Smooth muscle cell (in vitro differentiated cells): Measurements from ENCODE around the gene CATSPER3. TPM values are rescaled to one million over a fixed set of nuclear protein-coding genes. Genes with fewer than 3 reads are reported as not detected.

Experiments used
- DNase-seq: peaks from one replicate; lab custom pipeline; 2025; ENCODE audit not compliant: unreplicated experiment; lab: John Stamatoyannopoulos, UW
- H2AFZ ChIP-seq: fragments of 200-600 bp; sonication (generic); 2 replicates; pipeline ENCODE4 v1.6.0; 2016; ENCODE audit warnings: antibody characterized with exemption, low read depth, mild to moderate bottlenecking
- H3F3A ChIP-seq: fragments of 200-600 bp; sonication (generic); 2 replicates; pipeline ENCODE4 v1.6.0; 2017; ENCODE audit warnings: antibody characterized with exemption, low read depth
- H3K27ac ChIP-seq: fragments of 200-600 bp; sonication (generic); 2 replicates; pipeline ENCODE4 v1.5.1; 2016; ENCODE audit warnings: low read depth, mild to moderate bottlenecking
- H3K27me3 ChIP-seq: fragments of 200-600 bp; sonication (generic); 2 replicates; pipeline ENCODE4 v1.6.1; 2016; ENCODE audit warnings: low read depth, mild to moderate bottlenecking
- H3K36me3 ChIP-seq: fragments of 200-600 bp; sonication (generic); 2 replicates; pipeline ENCODE4 v1.5.1; 2016; ENCODE audit warnings: low read depth
- H3K4me1 ChIP-seq: fragments of 200-600 bp; sonication (generic); 2 replicates; pipeline ENCODE4 v1.5.1; 2016; ENCODE audit warnings: low read depth
- H3K4me2 ChIP-seq: fragments of 200-600 bp; sonication (generic); 2 replicates; pipeline ENCODE4 v1.6.0; 2016; ENCODE audit warnings: mild to moderate bottlenecking
- H3K4me3 ChIP-seq: fragments of 200-600 bp; sonication (generic); 2 replicates; pipeline ENCODE4 v1.5.1; 2016; ENCODE audit warnings: mild to moderate bottlenecking
- H3K79me2 ChIP-seq: fragments of 200-600 bp; sonication (generic); 2 replicates; pipeline ENCODE4 v1.6.0; 2016; ENCODE audit warnings: low read depth, mild to moderate bottlenecking
- H3K9ac ChIP-seq: fragments of 200-600 bp; sonication (generic); 2 replicates; pipeline ENCODE4 v1.6.0; 2016; ENCODE audit warnings: low read depth
- H3K9me3 ChIP-seq: fragments of 200-600 bp; sonication (generic); replicated peaks from 2 replicates; pipeline ENCODE4 v1.5.1; 2016; ENCODE audit warnings: low read depth
- H4K20me1 ChIP-seq: fragments of 200-600 bp; sonication (generic); 2 replicates; pipeline ENCODE4 v1.6.0; 2016; ENCODE audit warnings: low read depth
- CTCF ChIP-seq: fragments of 200-600 bp; sonication (generic); IDR thresholded peaks from 2 replicates; pipeline ENCODE4 v1.5.1; 2017; ENCODE audit warnings: borderline replicate concordance, mild to moderate bottlenecking, antibody characterized with exemption; ENCODE audit not compliant: insufficient read depth, poor library complexity, severe bottlenecking
- WGBS: methylation state at CpG from one replicate; pipeline ENCODE4 v1.1.7; 2016; ENCODE audit warnings: low lambda C conversion rate; 5-methylcytosine and 5-hydroxymethylcytosine counted together
- polyA plus RNA-seq: library from polyadenylated mRNA; unstranded; fragments of >200 nt; fragmentation: Nextera tagmentation; extraction: Ambion mirVana; gene quantifications from 2 replicates; pipeline ENCODE4 v1.2.1, GENCODE V29; 2016
- total RNA-seq: library from RNA; depleted of rRNA; stranded (reverse); fragments of >200 nt; gene quantifications from 2 replicates; pipeline ENCODE4 v1.2.3, GENCODE V29; 2014

Gene CATSPER3
- total and polyA plus RNA-seq, 2 experiments from 2014 or later = not detected

DNA sequence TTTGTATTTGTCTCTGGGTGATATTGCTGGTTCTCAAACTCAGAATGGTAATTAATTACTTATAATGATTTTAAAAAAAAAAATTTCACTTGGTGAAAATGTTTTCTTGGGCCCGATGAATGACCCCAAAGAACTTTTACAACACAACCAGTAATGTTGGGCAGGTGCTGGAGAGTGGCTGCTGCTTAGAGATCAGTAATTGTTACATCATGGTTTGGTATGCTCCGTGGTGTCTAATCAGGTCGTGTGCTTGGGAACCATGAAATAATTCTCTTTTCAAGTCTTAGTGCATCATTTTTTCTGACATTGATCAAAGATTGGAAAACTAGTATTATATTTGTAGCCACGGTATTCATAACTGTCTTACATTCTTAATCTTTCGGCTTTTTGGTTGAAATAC is 33.5 kb upstream of the CATSPER3 start:
- H3F3A ChIP-seq = no peaks in the 10 kb centered on the region
- H3K9ac ChIP-seq = no peak overlapping the region
- no peaks in the 10 kb centered on the region for H3K79me2 ChIP-seq
- DNase-seq = no peak
- no peaks in the 10 kb centered on the region for H3K36me3 ChIP-seq
- no peak for TF ChIP-seq CTCF
- peaks cover 18% of the 10 kb centered on the region for H3K4me1 ChIP-seq
- H3K9me3 ChIP-seq = no peaks in the 10 kb centered on the region
- H3K4me2 ChIP-seq = no peak overlapping the region
- no peaks in the 10 kb centered on the region for H3K27me3 ChIP-seq
- H3K4me3 ChIP-seq = no peak overlapping the region
- H4K20me1 ChIP-seq = no peaks in the 10 kb centered on the region
- 97% methylated on average over 5 of the region's 5 CpGs for WGBS
- H3K27ac ChIP-seq = no peak overlapping the region
- H2AFZ ChIP-seq = no peak overlapping the region

DNA sequence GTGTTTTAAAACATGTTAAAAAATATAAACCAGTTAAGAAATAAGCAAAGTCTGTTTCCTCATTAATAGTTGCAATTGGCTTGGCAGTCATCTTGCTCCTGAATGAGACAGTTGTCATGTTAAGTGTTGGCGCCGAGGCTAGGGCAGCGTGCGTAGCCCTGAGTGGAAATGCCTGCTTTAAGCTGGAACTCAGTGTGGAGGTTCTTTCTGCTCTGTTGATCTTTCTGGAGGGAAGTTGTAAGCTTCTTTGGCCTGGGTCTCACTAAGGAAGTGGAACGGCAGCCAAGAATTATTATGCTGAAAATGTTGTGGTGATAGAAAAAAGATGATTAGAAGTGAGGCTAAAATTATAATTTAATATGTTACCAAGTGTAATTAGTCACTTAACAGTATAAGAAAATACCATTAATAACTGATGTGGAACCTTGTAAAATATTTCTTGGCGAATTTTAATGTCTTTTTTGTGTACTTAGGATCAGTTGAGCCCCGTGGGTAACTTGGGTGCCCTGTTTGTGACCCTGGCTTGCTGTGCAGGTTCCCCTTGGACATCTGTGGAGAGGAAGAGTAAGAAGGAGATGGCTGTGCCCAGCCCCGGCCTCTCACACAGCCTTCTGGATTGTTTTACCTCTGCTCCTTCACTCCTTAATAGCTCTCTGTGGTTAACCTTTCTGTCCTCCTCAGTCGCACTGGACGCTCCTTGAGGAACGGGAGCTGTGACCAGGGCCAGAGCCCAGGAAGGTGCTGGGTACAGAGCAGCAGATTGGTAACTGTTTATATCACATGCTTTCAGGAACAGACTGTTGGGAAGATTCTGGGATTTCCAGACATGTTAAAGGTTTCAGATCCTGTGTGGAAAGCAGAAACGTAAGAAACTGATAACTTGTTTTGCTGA is 31.8 kb upstream of the CATSPER3 start:
- no peak overlapping the region for H3K9ac ChIP-seq
- H3F3A ChIP-seq = no peaks in the 10 kb centered on the region
- DNase-seq = no peak
- H3K27me3 ChIP-seq = no peaks in the 10 kb centered on the region
- H3K4me1 ChIP-seq = peaks cover 18% of the 10 kb centered on the region
- H4K20me1 ChIP-seq = no peaks in the 10 kb centered on the region
- no peak overlapping the region for H3K4me2 ChIP-seq
- no peak for TF ChIP-seq CTCF
- H3K9me3 ChIP-seq = no peaks in the 10 kb centered on the region
- 95% methylated on average over 12 of the region's 12 CpGs for WGBS
- no peak overlapping the region for H3K4me3 ChIP-seq
- no peak overlapping the region for H3K27ac ChIP-seq
- no peaks in the 10 kb centered on the region for H3K36me3 ChIP-seq
- no peaks in the 10 kb centered on the region for H3K79me2 ChIP-seq
- no peak overlapping the region for H2AFZ ChIP-seq

GRCh38 chr5:134937526-134937925 is 30.2 kb upstream of the CATSPER3 start:
- Histone ChIP-seq H3K36me3 (no peaks in the 10 kb centered on the region), H3K9ac (no peak overlapping the region), H3K4me1 (peaks cover 18% of the 10 kb centered on the region), H3K27me3 (no peaks in the 10 kb centered on the region), H2AFZ (no peak overlapping the region), H3F3A (no peaks in the 10 kb centered on the region), H3K4me3 (no peak overlapping the region), H3K27ac (no peak overlapping the region), H3K4me2 (no peak overlapping the region), H3K9me3 (no peaks in the 10 kb centered on the region), H3K79me2 (no peaks in the 10 kb centered on the region), H4K20me1 (no peaks in the 10 kb centered on the region)
- DNase-seq = no peak
- 76% methylated on average over 8 of the region's 8 CpGs for WGBS
- no peak for TF ChIP-seq CTCF

DNA sequence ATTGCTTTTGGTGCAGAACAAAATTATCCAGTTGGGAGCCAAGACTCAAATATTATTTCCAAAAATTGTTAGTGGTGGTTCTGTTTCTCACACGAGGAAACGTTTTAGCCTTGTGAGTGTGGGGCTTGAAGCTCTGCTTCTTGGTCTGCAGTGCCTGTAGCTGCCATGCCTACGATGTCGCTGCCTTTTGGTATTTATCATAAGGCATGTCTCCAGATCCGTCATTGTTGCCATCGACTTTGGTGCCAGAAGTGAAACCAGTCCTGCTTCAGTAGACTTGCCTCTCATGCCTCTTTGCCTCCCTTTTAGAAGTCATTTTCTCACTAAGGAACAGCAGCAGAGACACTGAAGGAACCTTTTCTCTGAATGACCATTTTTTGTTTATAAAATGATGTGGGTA is 29.7 kb upstream of the CATSPER3 start:
- peaks cover 18% of the 10 kb centered on the region for H3K4me1 ChIP-seq
- no peak overlapping the region for H3K4me2 ChIP-seq
- H3K36me3 ChIP-seq = no peaks in the 10 kb centered on the region
- H3F3A ChIP-seq = no peaks in the 10 kb centered on the region
- H2AFZ ChIP-seq = no peak overlapping the region
- no peaks in the 10 kb centered on the region for H4K20me1 ChIP-seq
- no peak overlapping the region for H3K9ac ChIP-seq
- no peaks in the 10 kb centered on the region for H3K79me2 ChIP-seq
- H3K27me3 ChIP-seq = no peaks in the 10 kb centered on the region
- no peak overlapping the region for H3K27ac ChIP-seq
- no peak for TF ChIP-seq CTCF
- H3K4me3 ChIP-seq = no peak overlapping the region
- no peaks in the 10 kb centered on the region for H3K9me3 ChIP-seq
- no peak for DNase-seq
- WGBS = 89% methylated on average over 6 of the region's 6 CpGs
